ENCODE measurements around the gene NHS.

DNA sequence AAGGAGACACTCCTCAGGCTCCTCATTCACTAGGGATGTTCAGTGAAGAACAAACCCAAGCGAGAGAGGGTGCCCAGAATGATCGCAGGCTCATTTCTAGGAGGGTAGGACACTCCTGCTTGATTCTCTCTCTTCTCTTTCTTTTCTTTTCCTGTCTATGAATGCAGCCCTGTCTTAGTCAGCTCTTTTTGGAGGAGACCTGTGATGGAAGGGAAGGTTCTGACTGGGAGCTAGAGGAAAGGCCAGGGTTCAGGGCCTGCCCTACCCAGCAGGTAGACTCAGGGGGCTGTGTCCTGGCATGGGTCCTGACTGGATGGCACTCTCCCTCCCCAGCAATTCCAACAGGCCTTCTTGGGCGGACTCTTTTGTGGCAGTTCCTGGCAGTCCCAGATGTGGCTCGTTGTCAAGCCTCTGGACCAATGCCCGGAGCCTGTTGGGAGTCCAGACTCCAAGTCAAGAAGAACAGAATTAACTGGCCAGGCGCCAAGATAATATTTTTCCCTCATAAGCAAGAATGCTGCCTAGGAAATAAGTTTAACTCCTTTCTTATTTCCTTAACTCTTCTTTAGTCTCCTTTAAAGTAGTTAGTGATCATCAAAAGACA is 222.9 kb downstream of the NHS start:
- TF ChIP-seq, protein P1, sequence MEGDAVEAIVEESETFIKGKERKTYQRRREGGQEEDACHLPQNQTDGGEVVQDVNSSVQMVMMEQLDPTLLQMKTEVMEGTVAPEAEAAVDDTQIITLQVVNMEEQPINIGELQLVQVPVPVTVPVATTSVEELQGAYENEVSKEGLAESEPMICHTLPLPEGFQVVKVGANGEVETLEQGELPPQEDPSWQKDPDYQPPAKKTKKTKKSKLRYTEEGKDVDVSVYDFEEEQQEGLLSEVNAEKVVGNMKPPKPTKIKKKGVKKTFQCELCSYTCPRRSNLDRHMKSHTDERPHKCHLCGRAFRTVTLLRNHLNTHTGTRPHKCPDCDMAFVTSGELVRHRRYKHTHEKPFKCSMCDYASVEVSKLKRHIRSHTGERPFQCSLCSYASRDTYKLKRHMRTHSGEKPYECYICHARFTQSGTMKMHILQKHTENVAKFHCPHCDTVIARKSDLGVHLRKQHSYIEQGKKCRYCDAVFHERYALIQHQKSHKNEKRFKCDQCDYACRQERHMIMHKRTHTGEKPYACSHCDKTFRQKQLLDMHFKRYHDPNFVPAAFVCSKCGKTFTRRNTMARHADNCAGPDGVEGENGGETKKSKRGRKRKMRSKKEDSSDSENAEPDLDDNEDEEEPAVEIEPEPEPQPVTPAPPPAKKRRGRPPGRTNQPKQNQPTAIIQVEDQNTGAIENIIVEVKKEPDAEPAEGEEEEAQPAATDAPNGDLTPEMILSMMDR (IDR thresholded peaks at IDR 0.05) = no peak
- TF ChIP-seq POLR2A (IDR thresholded peaks at IDR 0.05) = no peak

Measured in body of pancreas (tissue), 4 donors.